Bronchial epithelial cell (primary cell): ENCODE results near the gene PUM2. TPM values are rescaled to one million over a fixed set of nuclear protein-coding genes. Genes with fewer than 3 reads are reported as not detected.
"Not testable (repeated sequence)": the region's sequence is repeated elsewhere in the genome, so short reads cannot be mapped to it uniquely, and the experiment has no call there.

Experiments
- DNase-seq: peaks from one replicate; pipeline ENCODE4 v3.0.0-alpha.2; 2010; ENCODE audit warnings: low read depth
- FAIRE-seq: peaks from 2 replicates; lab custom pipeline; 2011; peaks lifted over from hg19 to GRCh38; lab: Jason Lieb, UNC
- H3K27me3 ChIP-seq: 2 replicates; pipeline ENCODE4 v1.5.1; 2011; ENCODE audit warnings: low read length; ENCODE audit not compliant: control insufficient read depth, insufficient read depth
- H3K36me3 ChIP-seq: 2 replicates; pipeline ENCODE4 v1.5.1; 2011; ENCODE audit warnings: low read length; ENCODE audit not compliant: control insufficient read depth, insufficient read depth
- H3K4me3 ChIP-seq: 2 replicates; pipeline ENCODE4 v1.5.1; 2011; ENCODE audit warnings: mild to moderate bottlenecking, low read depth, low read length, control low read depth
- CTCF ChIP-seq: IDR thresholded peaks from 2 replicates; pipeline ENCODE4 v1.5.1; 2011; ENCODE audit warnings: mild to moderate bottlenecking, moderate library complexity, low read length, control low read depth, inconsistent platforms; ENCODE audit not compliant: insufficient read depth, severe bottlenecking
- total RNA-seq: library from RNA; depleted of rRNA; stranded (reverse); fragments of >200 nt; gene quantifications from 2 replicates; pipeline ENCODE4 v1.2.1, GENCODE V29; 2014

The PUM2 gene
- total RNA-seq, 1 donor from 2014 or later = 43.7 TPM

GRCh38 chr2:20241973-20242726 is 108.5 kb downstream of the PUM2 start:
- Histone ChIP-seq H3K27me3 (no peaks in the 10 kb centered on the region), H3K4me3 (no peak overlapping the region), H3K36me3 (no peaks in the 10 kb centered on the region)
- FAIRE-seq (no peak), DNase-seq (no peak)
- TF ChIP-seq CTCF = peak; percentile 33

- H3K27me3 ChIP-seq, DNase-seq, H3K36me3 ChIP-seq, H3K4me3 ChIP-seq: not testable (repeated sequence)
- FAIRE-seq = peak; percentile 13
These were observed 110.4 kb downstream of the PUM2 start for GRCh38 chr2:20240291-20240690.

GRCh38 chr2:20236496-20236895 is 114.1 kb downstream of the PUM2 start:
- no peaks in the 10 kb centered on the region for H3K36me3 ChIP-seq
- no peaks in the 10 kb centered on the region for H3K27me3 ChIP-seq
- no peak for TF ChIP-seq CTCF
- FAIRE-seq (peak; percentile 98), DNase-seq (peak; percentile 97)
- no peak overlapping the region for H3K4me3 ChIP-seq

- FAIRE-seq (peak; percentile 94), DNase-seq (peak; percentile 99)
- no peak for TF ChIP-seq CTCF
- Histone ChIP-seq H3K4me3 (no peak overlapping the region), H3K36me3 (no peaks in the 10 kb centered on the region), H3K27me3 (no peaks in the 10 kb centered on the region)
These were observed 114.9 kb downstream of the PUM2 start for GRCh38 chr2:20235655-20236305.

GRCh38 chr2:20234597-20234996 is 116.0 kb downstream of the PUM2 start:
- not testable (repeated sequence) for FAIRE-seq, H3K36me3 ChIP-seq, H3K27me3 ChIP-seq, DNase-seq, H3K4me3 ChIP-seq

GRCh38 chr2:20232837-20233207 is 117.8 kb downstream of the PUM2 start:
- no peak for TF ChIP-seq CTCF
- Histone ChIP-seq H3K27me3 (no peaks in the 10 kb centered on the region), H3K36me3 (no peaks in the 10 kb centered on the region), H3K4me3 (no peak overlapping the region)
- DNase-seq (peak; percentile 99), FAIRE-seq (peak; percentile 91)

- Histone ChIP-seq H3K4me3 (no peak overlapping the region), H3K36me3 (no peaks in the 10 kb centered on the region), H3K27me3 (no peaks in the 10 kb centered on the region)
- FAIRE-seq (peak; percentile 99), DNase-seq (peak; percentile 100)
- TF ChIP-seq CTCF = no peak
These were observed 119.0 kb downstream of the PUM2 start for GRCh38 chr2:20231598-20232026.
